NCI-H82 (cell line): ENCODE data around the gene ME2.
A peak's percentile ranks its signal among the peaks of the same experiment; 100 is the strongest.
"Not testable (repeated sequence)": the region's sequence is repeated elsewhere in the genome, so short reads cannot be mapped to it uniquely, and the experiment has no call there.

Experiments
- DNase-seq: peaks from one replicate; lab custom pipeline; 2025; lab: John Stamatoyannopoulos, UW

ME2 gene

GRCh38 chr18:50878345-50879301 lies at the start of gene ME2:
ME2 (plus strand) TSS chr18:50879118; CDS start chr18:50895821, 16,703 bp downstream.
- DNase-seq = peak; percentile 95

GRCh38 chr18:50829644-50830043 lies 49.3 kb upstream of the ME2 start:
- DNase-seq = no peak

- DNase-seq = no peak
Measured at GRCh38 chr18:50830544-50830943, 48.4 kb upstream of the ME2 start.

- DNase-seq = no peak
Measured at GRCh38 chr18:50832754-50833153, 46.2 kb upstream of the ME2 start.

GRCh38 chr18:50833496-50833895 lies 45.4 kb upstream of the ME2 start:
- not testable (repeated sequence) for DNase-seq

- DNase-seq = no peak
Measured at GRCh38 chr18:50836521-50836957, 42.4 kb upstream of the ME2 start.

GRCh38 chr18:50839341-50839740 lies 39.6 kb upstream of the ME2 start:
- DNase-seq = peak; percentile 35

GRCh38 chr18:50839996-50840395 lies 38.9 kb upstream of the ME2 start:
- DNase-seq = no peak

- no peak for DNase-seq
Measured at GRCh38 chr18:50842846-50843245, 36.1 kb upstream of the ME2 start.

GRCh38 chr18:50844554-50844953 lies 34.4 kb upstream of the ME2 start:
- DNase-seq = no peak

GRCh38 chr18:50844960-50845359 lies 34.0 kb upstream of the ME2 start:
- no peak for DNase-seq

GRCh38 chr18:50847192-50847591 lies 31.7 kb upstream of the ME2 start:
- DNase-seq = no peak

- DNase-seq = no peak
Measured at GRCh38 chr18:50848061-50848551, 30.8 kb upstream of the ME2 start.

GRCh38 chr18:50848991-50849390 lies 29.9 kb upstream of the ME2 start:
- no peak for DNase-seq

GRCh38 chr18:50849419-50849821 lies 29.5 kb upstream of the ME2 start:
- no peak for DNase-seq

GRCh38 chr18:50850307-50851065 lies 28.4 kb upstream of the ME2 start:
- DNase-seq = no peak

- DNase-seq = no peak
Measured at GRCh38 chr18:50853863-50854271, 25.1 kb upstream of the ME2 start.

GRCh38 chr18:50855976-50856757 lies 22.8 kb upstream of the ME2 start:
- DNase-seq = no peak

GRCh38 chr18:50857166-50857565 lies 21.8 kb upstream of the ME2 start:
- not testable (repeated sequence) for DNase-seq

- no peak for DNase-seq
Measured at GRCh38 chr18:50857694-50858093, 21.2 kb upstream of the ME2 start.

- no peak for DNase-seq
Measured at GRCh38 chr18:50859793-50860555, 18.9 kb upstream of the ME2 start.
